BE2C (cell line): ENCODE data around the gene MTMR8.

ENCODE experiments used
- DNase-seq: peaks from one replicate; pipeline ENCODE4 v3.0.0-alpha.2; 2020
- H3K27me3 ChIP-seq: fragments of 250-450 bp; sonication (Bioruptor Pico); 2 replicates; pipeline ENCODE4 v1.5.1; 2020; ENCODE audit warnings: mild to moderate bottlenecking
- H3K36me3 ChIP-seq: fragments of 250-450 bp; sonication (Bioruptor Pico); 2 replicates; pipeline ENCODE4 v1.5.1; 2020; ENCODE audit warnings: mild to moderate bottlenecking
- H3K4me1 ChIP-seq: fragments of 250-450 bp; sonication (Bioruptor Pico); 2 replicates; pipeline ENCODE4 v1.5.1; 2020
- H3K4me3 ChIP-seq: 2 replicates; pipeline ENCODE4 v1.5.1; 2011; ENCODE audit warnings: low read depth, low read length
- H3K9me3 ChIP-seq: fragments of 250-450 bp; sonication (Bioruptor Pico); 2 replicates; pipeline ENCODE4 v1.5.1; 2020
- CTCF ChIP-seq: IDR thresholded peaks from 2 replicates; pipeline ENCODE4 v1.5.1; 2012; ENCODE audit warnings: mild to moderate bottlenecking, low read depth, low read length

Gene MTMR8

GRCh38 chrX:64338296-64338695 is 57.0 kb downstream of the MTMR8 start:
- H3K36me3 ChIP-seq: no peaks in the 10 kb centered on the region
- no peak for DNase-seq
- no peak overlapping the region for H3K4me3 ChIP-seq
- H3K9me3 ChIP-seq: no peaks in the 10 kb centered on the region
- H3K27me3 ChIP-seq: no peaks in the 10 kb centered on the region
- no peaks in the 10 kb centered on the region for H3K4me1 ChIP-seq
- TF ChIP-seq CTCF: no peak

- H3K27me3 ChIP-seq: no peaks in the 10 kb centered on the region
- H3K36me3 ChIP-seq: no peaks in the 10 kb centered on the region
- DNase-seq: no peak
- no peaks in the 10 kb centered on the region for H3K4me1 ChIP-seq
- no peaks in the 10 kb centered on the region for H3K9me3 ChIP-seq
- no peak overlapping the region for H3K4me3 ChIP-seq
- TF ChIP-seq CTCF: no peak
These were observed 60.8 kb downstream of the MTMR8 start for GRCh38 chrX:64334467-64334866.

GRCh38 chrX:64330284-64330683 is 65.0 kb downstream of the MTMR8 start:
- H3K36me3 ChIP-seq: no peaks in the 10 kb centered on the region
- H3K4me1 ChIP-seq: no peaks in the 10 kb centered on the region
- H3K27me3 ChIP-seq: no peaks in the 10 kb centered on the region
- no peak for DNase-seq
- TF ChIP-seq CTCF: no peak
- H3K4me3 ChIP-seq: no peak overlapping the region
- H3K9me3 ChIP-seq: no peaks in the 10 kb centered on the region

- no peak for DNase-seq
- TF ChIP-seq CTCF: no peak
- Histone ChIP-seq H3K27me3 (no peaks in the 10 kb centered on the region), H3K9me3 (no peaks in the 10 kb centered on the region), H3K36me3 (no peaks in the 10 kb centered on the region), H3K4me3 (no peak overlapping the region), H3K4me1 (no peaks in the 10 kb centered on the region)
These were observed 73.7 kb downstream of the MTMR8 start for GRCh38 chrX:64321507-64321906.

- no peaks in the 10 kb centered on the region for H3K9me3 ChIP-seq
- no peak for TF ChIP-seq CTCF
- no peak overlapping the region for H3K4me3 ChIP-seq
- no peaks in the 10 kb centered on the region for H3K36me3 ChIP-seq
- H3K27me3 ChIP-seq: no peaks in the 10 kb centered on the region
- DNase-seq: no peak
- no peaks in the 10 kb centered on the region for H3K4me1 ChIP-seq
These were observed 81.6 kb downstream of the MTMR8 start for GRCh38 chrX:64313624-64314023.

- no peak for DNase-seq
- TF ChIP-seq CTCF: no peak
- no peaks in the 10 kb centered on the region for H3K9me3 ChIP-seq
These were observed 88.5 kb downstream of the MTMR8 start for GRCh38 chrX:64306712-64307111.

More at GRCh38 chrX:64306712-64307111, 88.5 kb downstream of the MTMR8 start:
- H3K36me3 ChIP-seq: no peaks in the 10 kb centered on the region
- no peak overlapping the region for H3K4me3 ChIP-seq
- no peaks in the 10 kb centered on the region for H3K4me1 ChIP-seq
- no peaks in the 10 kb centered on the region for H3K27me3 ChIP-seq
